ENCODE measurements around the gene SLC25A45.
"Not testable (repeated sequence)": the region's sequence is repeated elsewhere in the genome, so short reads cannot be mapped to it uniquely, and the experiment has no call there.

SLC25A45 gene

GRCh38 chr11:65355013-65355775, 27.3 kb downstream of the SLC25A45 start:
- peak; percentile 78 for DNase-seq

GRCh38 chr11:65354265-65355012, 28.0 kb downstream of the SLC25A45 start, which contains the start of gene TIGD3:
TIGD3 (plus strand) TSS chr11:65354751; CDS start chr11:65355809, 1,058 bp downstream.
- peak; percentile 99 for DNase-seq

- no peak for DNase-seq
Measured at GRCh38 chr11:65353900-65354264, 28.6 kb downstream of the SLC25A45 start.

- DNase-seq, result no peak
Measured at GRCh38 chr11:65353376-65353775, 29.1 kb downstream of the SLC25A45 start.

GRCh38 chr11:65352783-65353182, 29.7 kb downstream of the SLC25A45 start:
- DNase-seq, result no peak

GRCh38 chr11:65351511-65351910, 30.9 kb downstream of the SLC25A45 start:
- DNase-seq, result no peak

- no peak for DNase-seq
Measured at GRCh38 chr11:65341856-65342255, 40.6 kb downstream of the SLC25A45 start.

GRCh38 chr11:65340226-65340625, 42.2 kb downstream of the SLC25A45 start:
- no peak for DNase-seq

GRCh38 chr11:65338676-65339075, 43.8 kb downstream of the SLC25A45 start:
- DNase-seq, result no peak

GRCh38 chr11:65334696-65335295, 47.6 kb downstream of the SLC25A45 start:
- DNase-seq, result no peak

GRCh38 chr11:65332591-65332990, 49.9 kb downstream of the SLC25A45 start:
- DNase-seq, result not testable (repeated sequence)

- DNase-seq, result no peak
Measured at GRCh38 chr11:65330544-65330943, 51.9 kb downstream of the SLC25A45 start.

GRCh38 chr11:65329944-65330403, 52.5 kb downstream of the SLC25A45 start:
- DNase-seq, result no peak

- DNase-seq, result no peak
Measured at GRCh38 chr11:65329478-65329877, 53.0 kb downstream of the SLC25A45 start.

- no peak for DNase-seq
Measured at GRCh38 chr11:65327021-65327420, 55.4 kb downstream of the SLC25A45 start.

- DNase-seq, result no peak
Measured at GRCh38 chr11:65325435-65325834, 57.0 kb downstream of the SLC25A45 start.

Measured in 8988T (cell line).